ENCODE measurements around the gene PLEKHA3. TPM values are rescaled to one million over a fixed set of nuclear protein-coding genes. Genes with fewer than 3 reads are reported as not detected.

Gene PLEKHA3
- total and polyA plus RNA-seq, 10 of the 15 experiments (the other 5 are each of a cell fraction or from before 2014, with no cell fraction given), result 1.4 to 21.1 (median 7.4) TPM

- intact Hi-C loops (cut with micrococcal nuclease; ENCODE audit: unreplicated experiment) (loop anchor here (10.0 kb wide), 1 partner anchor 441 kb away; no protein-coding TSS in a partner anchor), in situ Hi-C loops (cut with MboI) (no loop called here)
- 100% methylated on average over 2 of the region's 2 CpGs for WGBS (ENCODE audit: insufficient coverage, insufficient replicate concordance, low lambda C conversion rate, missing lambda C conversion rate)
- ChIA-PET RAD21 (ENCODE audit: unreplicated experiment) (no interaction called here), SMC1A (ENCODE audit: uncharacterized antibody, unreplicated experiment) (no interaction called here), POLR2A (interaction anchor here (0.5 kb wide), 1 partner anchor 680 kb away, joined by 4 read pairs; no protein-coding TSS in a partner anchor), CTCF (interaction anchor here (1.0 to 1.4 kb wide), 2 partner anchors 59 to 76 kb away, joined by 4 to 5 read pairs; no protein-coding TSS in a partner anchor)
- no peaks in the 10 kb centered on the region for H4K20me1 ChIP-seq (ENCODE audit: control insufficient read depth, insufficient read depth)
- no peak overlapping the region for H3K27ac ChIP-seq (ENCODE audit: control insufficient read depth, insufficient read depth)
- H3K4me3 ChIP-seq, result no peak overlapping the region
- no peak overlapping the region for H3K9ac ChIP-seq (ENCODE audit: control insufficient read depth, insufficient read depth, low read length)
- no peaks in the 10 kb centered on the region for H3K9me3 ChIP-seq (replicated peaks; ENCODE audit: control insufficient read depth, insufficient read depth, low read length)
- no TSS peak for BruUV-seq (replicated peaks)
- H3K27me3 ChIP-seq (replicated peaks in 1 of 2; ENCODE audit: control insufficient read depth in 2 of 2, insufficient read depth in 2 of 2, low read length in 1 of 2), result no peaks in the 10 kb centered on the region
- H3K79me2 ChIP-seq (ENCODE audit: control insufficient read depth, insufficient read depth, low read length), result peaks cover 6% of the 10 kb centered on the region; the same call in 1 of the 2 replicates
- H3K36me3 ChIP-seq (ENCODE audit: control insufficient read depth in 2 of 2, insufficient read depth in 2 of 2, low read length in 1 of 2), result no peaks in the 10 kb centered on the region; a peak in 1 of 4 replicates
- no peak overlapping the region for H3K4me2 ChIP-seq (ENCODE audit: control insufficient read depth, insufficient read depth)
- ATAC-seq (no peak), FAIRE-seq (no peak), DNase-seq (ENCODE audit: low read depth, low spot score) (no peak)
- no peaks in the 10 kb centered on the region for H3K4me1 ChIP-seq (ENCODE audit: control insufficient read depth, insufficient read depth, low read length)
- no peak overlapping the region for H2AFZ ChIP-seq (ENCODE audit: control insufficient read depth, low read depth, low read length)
- TF ChIP-seq KDM1A (IDR thresholded peaks at IDR 0.05; ENCODE audit: borderline replicate concordance) (no peak), USF2 (IDR thresholded peaks at IDR 0.05; ENCODE audit: borderline replicate concordance, low read depth, low read length) (no peak), IKZF2 (IDR thresholded peaks at IDR 0.05) (no peak), NR2F1 (conservative IDR thresholded peaks at IDR 0.05) (no peak), EED (IDR thresholded peaks at IDR 0.05; ENCODE audit: low read depth) (no peak), IRF4 (IDR thresholded peaks at IDR 0.05; ENCODE audit: low read depth, low read length) (no peak), ELK1 (IDR thresholded peaks at IDR 0.05; ENCODE audit: low read depth, low read length) (no peak), ETV6 (conservative IDR thresholded peaks at IDR 0.05 in 1 of 2, IDR thresholded peaks at IDR 0.05 in 1 of 2; ENCODE audit: borderline replicate concordance in 1 of 2, low read depth in 1 of 2) (no peak), NFYB (IDR thresholded peaks at IDR 0.05; ENCODE audit: insufficient read depth, low read depth, low read length) (no peak), STAT3 (IDR thresholded peaks at IDR 0.05; ENCODE audit: low read depth, low read length) (no peak), SKIL (IDR thresholded peaks at IDR 0.05; ENCODE audit: low read depth, poor library complexity, severe bottlenecking) (no peak), LARP7 (IDR thresholded peaks at IDR 0.05) (no peak), PAX8 (IDR thresholded peaks at IDR 0.05) (no peak), SREBF1 (IDR thresholded peaks at IDR 0.05; ENCODE audit: low read length) (no peak), HSF1 (IDR thresholded peaks at IDR 0.05; ENCODE audit: low read depth, low read length) (no peak), FOS (IDR thresholded peaks at IDR 0.05; ENCODE audit: borderline replicate concordance, extremely low read depth, insufficient read length) (no peak)
These were observed 6.9 kb upstream of the PLEKHA3 start for GRCh38 chr2:178473373-178473772.

Data from GM12878 (cell line).